ENCODE measurements around the gene ALOX15. TPM values are rescaled to one million over a fixed set of nuclear protein-coding genes. Genes with fewer than 3 reads are reported as not detected.
"Not testable (repeated sequence)": the region's sequence is repeated elsewhere in the genome, so short reads cannot be mapped to it uniquely, and the experiment has no call there.

ALOX15 gene
- total RNA-seq, 2 experiments from 2014 or later = not detected

- no peaks in the 10 kb centered on the region for H3K4me1 Mint-ChIP-seq
- H3K27ac Mint-ChIP-seq = no peak overlapping the region
- no peak overlapping the region for H3K4me3 Mint-ChIP-seq
- POLR2A ChIA-PET = no interaction called here
- ATAC-seq (ENCODE audit: low read depth) = no peak
- DNase-seq = no peak
- peaks cover 2% of the 10 kb centered on the region for H3K27me3 Mint-ChIP-seq
- H3K9me3 Mint-ChIP-seq = no peaks in the 10 kb centered on the region
- no peaks in the 10 kb centered on the region for H3K36me3 Mint-ChIP-seq
Measured at GRCh38 chr17:4602041-4602440, 39.4 kb downstream of the ALOX15 start.

- POLR2A ChIA-PET = interaction anchor here (0.7 kb wide), 1 partner anchor 649 kb away, joined by 3 read pairs; no protein-coding TSS in a partner anchor
- no peaks in the 10 kb centered on the region for H3K4me1 Mint-ChIP-seq
- H3K27me3 Mint-ChIP-seq = peaks cover 2% of the 10 kb centered on the region
- no peaks in the 10 kb centered on the region for H3K9me3 Mint-ChIP-seq
- H3K27ac Mint-ChIP-seq = no peak overlapping the region
- no peaks in the 10 kb centered on the region for H3K36me3 Mint-ChIP-seq
- ATAC-seq (ENCODE audit: low read depth) (no peak), DNase-seq (no peak)
- no peak overlapping the region for H3K4me3 Mint-ChIP-seq
Measured at GRCh38 chr17:4601326-4601725, 40.2 kb downstream of the ALOX15 start.

GRCh38 chr17:4600563-4600962, 40.9 kb downstream of the ALOX15 start:
- Mint-ChIP-seq H3K27ac (no peak overlapping the region), H3K36me3 (no peaks in the 10 kb centered on the region), H3K4me1 (no peaks in the 10 kb centered on the region), H3K27me3 (peaks cover 2% of the 10 kb centered on the region), H3K4me3 (no peak overlapping the region), H3K9me3 (no peaks in the 10 kb centered on the region)
- no peak for ATAC-seq (ENCODE audit: low read depth)
- POLR2A ChIA-PET = no interaction called here
- no peak for DNase-seq

- ATAC-seq (ENCODE audit: low read depth) (no peak), DNase-seq (no peak)
- H3K4me1 Mint-ChIP-seq = peaks cover 3% of the 10 kb centered on the region
- H3K9me3 Mint-ChIP-seq = no peaks in the 10 kb centered on the region
- POLR2A ChIA-PET = no interaction called here
- H3K4me3 Mint-ChIP-seq = no peak overlapping the region
- H3K27ac Mint-ChIP-seq = no peak overlapping the region
- no peaks in the 10 kb centered on the region for H3K36me3 Mint-ChIP-seq
- peaks cover 2% of the 10 kb centered on the region for H3K27me3 Mint-ChIP-seq
Measured at GRCh38 chr17:4599505-4600281, 41.8 kb downstream of the ALOX15 start.

DNA sequence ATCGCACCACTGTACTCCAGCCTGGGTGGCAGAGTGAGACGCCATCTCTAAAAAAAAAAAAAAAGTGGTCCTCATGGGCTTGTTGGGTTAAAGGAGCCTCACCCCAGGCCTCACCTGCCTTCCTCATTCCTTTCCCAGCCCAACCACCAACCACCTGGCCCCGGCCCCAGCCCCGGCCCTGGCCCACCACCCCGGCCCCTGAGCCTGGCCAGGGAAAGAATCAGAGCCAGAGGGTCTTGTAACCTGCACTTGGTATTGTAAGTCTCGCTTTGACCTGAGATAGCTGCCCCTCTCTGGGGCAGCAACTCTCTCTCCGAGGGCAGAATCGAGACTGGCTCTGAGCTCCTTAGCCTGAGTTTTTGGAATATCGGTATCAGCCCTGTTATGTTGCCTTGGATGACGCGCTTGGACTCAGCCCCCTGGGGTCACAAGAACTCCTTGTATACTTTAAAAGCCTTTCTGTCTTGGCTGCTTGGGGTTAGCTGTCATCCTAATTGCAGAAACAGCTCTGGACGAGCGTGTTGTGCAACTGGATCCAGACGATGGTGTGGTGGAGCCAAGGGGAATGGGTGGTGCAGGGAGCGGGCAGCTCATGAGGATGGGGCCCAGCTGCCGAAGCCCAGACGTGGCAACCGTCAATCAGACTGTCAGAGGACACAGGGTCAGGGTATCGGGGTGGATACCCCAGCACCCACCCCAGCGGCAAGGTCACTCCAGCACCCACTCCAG, 42.5 kb downstream of the ALOX15 start:
- DNase-seq (no peak), ATAC-seq (ENCODE audit: low read depth) (no peak)
- Mint-ChIP-seq H3K4me1 (peaks cover 3% of the 10 kb centered on the region), H3K27me3 (peaks cover 2% of the 10 kb centered on the region), H3K4me3 (no peak overlapping the region), H3K36me3 (no peaks in the 10 kb centered on the region), H3K27ac (no peak overlapping the region), H3K9me3 (no peaks in the 10 kb centered on the region)
- POLR2A ChIA-PET = no interaction called here

GRCh38 chr17:4597975-4598374, 43.5 kb downstream of the ALOX15 start:
- no peaks in the 10 kb centered on the region for H3K36me3 Mint-ChIP-seq
- H3K27ac Mint-ChIP-seq = no peak overlapping the region
- POLR2A ChIA-PET = interaction anchor here (0.9 kb wide), 1 partner anchor 8 kb away, joined by 3 read pairs; no protein-coding TSS in a partner anchor
- DNase-seq (no peak), ATAC-seq (ENCODE audit: low read depth) (no peak)
- H3K4me3 Mint-ChIP-seq = no peak overlapping the region
- peaks cover 3% of the 10 kb centered on the region for H3K4me1 Mint-ChIP-seq
- no peaks in the 10 kb centered on the region for H3K9me3 Mint-ChIP-seq
- H3K27me3 Mint-ChIP-seq = peaks cover 2% of the 10 kb centered on the region

GRCh38 chr17:4596636-4597380, 44.7 kb downstream of the ALOX15 start:
- H3K4me3 Mint-ChIP-seq = no peak overlapping the region
- peaks cover 2% of the 10 kb centered on the region for H3K27me3 Mint-ChIP-seq
- DNase-seq (no peak), ATAC-seq (ENCODE audit: low read depth) (no peak)
- H3K9me3 Mint-ChIP-seq = no peaks in the 10 kb centered on the region
- POLR2A ChIA-PET = interaction anchor here (0.9 kb wide), 1 partner anchor 10 kb away, joined by 3 read pairs; no protein-coding TSS in a partner anchor
- no peak overlapping the region for H3K27ac Mint-ChIP-seq
- H3K4me1 Mint-ChIP-seq = peaks cover 3% of the 10 kb centered on the region
- no peaks in the 10 kb centered on the region for H3K36me3 Mint-ChIP-seq

- DNase-seq; H3K27me3 Mint-ChIP-seq; H3K9me3 Mint-ChIP-seq; ATAC-seq (ENCODE audit: low read depth); H3K4me3 Mint-ChIP-seq; H3K36me3 Mint-ChIP-seq; H3K4me1 Mint-ChIP-seq; POLR2A ChIA-PET; H3K27ac Mint-ChIP-seq: not testable (repeated sequence)
Measured at GRCh38 chr17:4595685-4596342, 45.7 kb downstream of the ALOX15 start.

DNA sequence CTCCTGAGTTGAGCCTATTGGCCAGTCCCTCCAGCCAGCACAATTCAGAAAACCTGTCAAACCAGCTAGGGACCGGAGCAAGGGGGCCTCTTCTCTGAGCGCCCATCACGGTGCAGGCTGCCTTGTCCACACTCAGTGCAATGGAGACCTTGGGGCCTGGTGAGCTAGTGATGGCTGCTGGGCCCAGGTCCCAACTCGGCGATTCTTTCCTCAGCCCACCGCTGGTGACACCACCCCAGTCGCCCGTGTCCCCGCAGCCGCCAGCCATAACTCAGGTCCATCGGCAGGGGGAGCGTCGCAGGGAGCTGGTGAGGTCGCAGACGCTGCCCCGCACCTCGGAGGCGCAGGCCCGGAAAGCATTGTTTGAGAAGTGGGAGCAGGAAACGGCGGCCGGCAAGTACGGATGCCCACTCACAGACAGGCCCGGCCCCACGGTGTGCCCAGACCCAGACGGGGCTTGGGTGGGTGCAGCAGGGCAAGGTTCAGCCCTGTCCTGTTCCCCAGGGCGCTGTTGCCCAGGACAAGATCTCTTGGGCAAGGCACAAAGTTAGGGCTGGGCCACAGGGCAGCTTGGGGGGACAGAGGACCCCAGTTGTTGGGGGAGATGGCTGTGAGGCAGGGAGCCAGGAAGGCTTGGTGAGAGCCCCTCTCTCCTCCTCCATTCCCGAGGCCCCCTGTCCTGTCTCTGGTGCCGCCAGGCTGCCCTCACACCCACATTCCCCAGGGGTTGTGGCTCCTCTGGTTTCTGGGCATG, 46.4 kb downstream of the ALOX15 start:
- Mint-ChIP-seq H3K36me3 (no peaks in the 10 kb centered on the region), H3K4me1 (peaks cover 3% of the 10 kb centered on the region), H3K4me3 (peak overlapping the region; percentile 10), H3K27ac (no peak overlapping the region), H3K9me3 (no peaks in the 10 kb centered on the region), H3K27me3 (peaks cover 3% of the 10 kb centered on the region)
- POLR2A ChIA-PET = no interaction called here
- peak; percentile 60 for DNase-seq
- ATAC-seq (ENCODE audit: low read depth) = peak; percentile 78

- no peak for ATAC-seq (ENCODE audit: low read depth)
Measured at GRCh38 chr17:4594406-4594805, 47.1 kb downstream of the ALOX15 start.

GRCh38 chr17:4593021-4593421, 48.5 kb downstream of the ALOX15 start:
- Mint-ChIP-seq H3K36me3 (no peaks in the 10 kb centered on the region), H3K27me3 (peaks cover 8% of the 10 kb centered on the region), H3K27ac (no peak overlapping the region), H3K4me3 (no peak overlapping the region), H3K9me3 (no peaks in the 10 kb centered on the region), H3K4me1 (peaks cover 3% of the 10 kb centered on the region)
- ATAC-seq (ENCODE audit: low read depth) = no peak
- POLR2A ChIA-PET = no interaction called here
- no peak for DNase-seq

More at GRCh38 chr17:4594406-4594805, 47.1 kb downstream of the ALOX15 start:
- DNase-seq = no peak
- Mint-ChIP-seq H3K27me3 (peaks cover 3% of the 10 kb centered on the region), H3K4me3 (no peak overlapping the region), H3K4me1 (peaks cover 3% of the 10 kb centered on the region), H3K27ac (no peak overlapping the region), H3K9me3 (no peaks in the 10 kb centered on the region), H3K36me3 (no peaks in the 10 kb centered on the region)
- POLR2A ChIA-PET = no interaction called here

GRCh38 chr17:4592240-4593005, 49.1 kb downstream of the ALOX15 start:
- no peak overlapping the region for H3K27ac Mint-ChIP-seq
- POLR2A ChIA-PET = interaction anchor here (0.6 kb wide), 1 partner anchor 220 kb away, joined by 3 read pairs; no protein-coding TSS in a partner anchor
- H3K4me1 Mint-ChIP-seq = peaks cover 3% of the 10 kb centered on the region
- no peaks in the 10 kb centered on the region for H3K36me3 Mint-ChIP-seq
- DNase-seq (no peak), ATAC-seq (ENCODE audit: low read depth) (no peak)
- H3K9me3 Mint-ChIP-seq = no peaks in the 10 kb centered on the region
- no peak overlapping the region for H3K4me3 Mint-ChIP-seq
- H3K27me3 Mint-ChIP-seq = peaks cover 8% of the 10 kb centered on the region

Data from activated naive CD8-positive, alpha-beta T cell treated with anti-CD3 and anti-CD28 coated beads, Interleukin-2, amount 10 ng/mL, durations not matched to agents 7 days and 5 days (primary cell).